WTC11 (cell line): Measurements from ENCODE around the gene MEGF10. TPM values are rescaled to one million over a fixed set of nuclear protein-coding genes. Genes with fewer than 3 reads are reported as not detected.

Experiments
- ATAC-seq: fragments of 200-7000 bp; cut with Tn5 transposase; 2 replicates; pipeline ENCODE4 v1.10.0; 2021; ENCODE audit warnings: mild to moderate bottlenecking, moderate library complexity
- CTCF ChIA-PET: fragments of 300-600 bp; sonication (Branson Sonifier 250); formaldehyde crosslinking; loops from one replicate; lab custom pipeline; 2021; ENCODE audit warnings: antibody characterized with exemption; lab: Charles Lee
- POLR2A ChIA-PET: fragments of 350-600 bp; sonication (Branson Sonifier 250); formaldehyde crosslinking; loops from one replicate; lab custom pipeline; 2021; ENCODE audit warnings: antibody characterized with exemption; lab: Charles Lee
- DNase-seq: peaks from one replicate; pipeline ENCODE4 v3.0.0; 2021; ENCODE audit warnings: low spot score
- H3K27ac Mint-ChIP-seq: 2 replicates; pipeline ENCODE4 v1.8.0; 2021; ENCODE audit warnings: mixed read lengths
- H3K27me3 Mint-ChIP-seq: 2 replicates; pipeline ENCODE4 v1.8.0; 2021; ENCODE audit warnings: low read depth, mild to moderate bottlenecking, moderate library complexity, mixed read lengths
- H3K36me3 Mint-ChIP-seq: 2 replicates; pipeline ENCODE4 v1.8.0; 2021; ENCODE audit warnings: mixed read lengths
- H3K4me1 Mint-ChIP-seq: 2 replicates; pipeline ENCODE4 v1.8.0; 2022; ENCODE audit warnings: mixed read lengths
- H3K4me3 Mint-ChIP-seq: 2 replicates; pipeline ENCODE4 v1.8.0; 2021; ENCODE audit warnings: mild to moderate bottlenecking, moderate library complexity, mixed read lengths
- H3K9me3 Mint-ChIP-seq: 2 replicates; pipeline ENCODE4 v1.8.0; 2021; ENCODE audit warnings: mixed read lengths
- EMX1 ChIP-seq: fragments of 250-450 bp; sonication (Bioruptor Pico); IDR thresholded peaks from 2 replicates; pipeline ENCODE4 v1.8.0; 2021; ENCODE audit warnings: mild to moderate bottlenecking
- JAZF1 ChIP-seq: fragments of 250-450 bp; sonication (Bioruptor Pico); IDR thresholded peaks from 2 replicates; pipeline ENCODE4 v1.9.0; 2021; ENCODE audit warnings: moderate library complexity, mild to moderate bottlenecking, inconsistent platforms
- RORB ChIP-seq: fragments of 250-450 bp; sonication (Bioruptor Pico); IDR thresholded peaks from 2 replicates; pipeline ENCODE4 v1.9.0; 2021; ENCODE audit warnings: mild to moderate bottlenecking
- SOX15 ChIP-seq: fragments of 250-450 bp; sonication (Bioruptor Pico); IDR thresholded peaks from 2 replicates; pipeline ENCODE4 v1.9.0; 2021; ENCODE audit warnings: mild to moderate bottlenecking
- TCF7 ChIP-seq: sonication (generic); formaldehyde crosslinking; IDR thresholded peaks from 2 replicates; pipeline ENCODE4 v1.8.0; 2022; ENCODE audit warnings: mild to moderate bottlenecking, low read depth, missing genetic modification reagents, moderate library complexity
- TP53 ChIP-seq: sonication (generic); formaldehyde crosslinking; IDR thresholded peaks from 2 replicates; pipeline ENCODE4 v1.8.1; 2023; ENCODE audit warnings: mild to moderate bottlenecking, missing genetic modification reagents
- ZNF232 ChIP-seq: sonication (generic); formaldehyde crosslinking; IDR thresholded peaks from 2 replicates; pipeline ENCODE4 v1.8.0; 2022; ENCODE audit warnings: mild to moderate bottlenecking, missing genetic modification reagents
- ZNF396 ChIP-seq: fragments of 250-450 bp; sonication (Bioruptor Pico); IDR thresholded peaks from 2 replicates; pipeline ENCODE4 v1.8.0; 2021; ENCODE audit warnings: mild to moderate bottlenecking, moderate library complexity, borderline replicate concordance
- ZNF416 ChIP-seq: fragments of 250-450 bp; sonication (Bioruptor Pico); IDR thresholded peaks from 2 replicates; pipeline ENCODE4 v1.9.0; 2021; ENCODE audit warnings: mild to moderate bottlenecking, inconsistent platforms
- total RNA-seq: library from RNA; stranded (reverse); gene quantifications from 3 replicates; pipeline ENCODE4 v1.2.3, GENCODE V29; 2021
- TF ChIP-seq, protein P1 (sequence below): sonication (generic); formaldehyde crosslinking; IDR thresholded peaks from 2 replicates; pipeline ENCODE4 v1.8.0; 2022; ENCODE audit warnings: missing genetic modification reagents
- TF ChIP-seq, protein P2 (sequence below): sonication (generic); formaldehyde crosslinking; IDR thresholded peaks from 2 replicates; pipeline ENCODE4 v1.8.0; 2022; ENCODE audit warnings: mild to moderate bottlenecking, missing genetic modification reagents
- TF ChIP-seq, protein P3 (sequence below): sonication (generic); formaldehyde crosslinking; IDR thresholded peaks from 2 replicates; pipeline ENCODE4 v1.8.1; 2023; ENCODE audit warnings: mild to moderate bottlenecking, missing genetic modification reagents, moderate library complexity

The MEGF10 gene
- total RNA-seq, 1 experiment from 2014 or later, result 24.5 TPM

DNA sequence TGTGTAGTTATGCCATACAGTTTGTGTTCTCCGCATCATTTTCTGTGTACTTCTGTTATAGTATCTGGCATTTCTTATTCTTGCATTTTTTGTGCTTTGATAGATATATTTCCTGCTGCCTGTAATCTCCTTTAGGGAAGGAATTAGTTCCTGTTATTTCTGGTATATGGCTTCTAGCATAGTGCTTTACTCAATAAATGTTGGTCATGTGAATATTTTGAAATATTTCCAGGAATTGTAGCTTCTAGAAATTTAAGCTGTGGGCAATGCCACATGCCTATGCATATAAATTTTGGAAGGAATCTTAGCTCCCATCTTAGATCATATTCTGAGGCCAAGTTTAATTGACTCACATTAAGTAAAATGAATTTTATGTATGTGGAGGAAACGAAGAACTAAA lies 215.3 kb downstream of the MEGF10 start:
- ATAC-seq (no peak), DNase-seq (no peak)
- no peak for TF ChIP-seq TCF7 (CRISPR knock-in tag)
- no peak for TF ChIP-seq EMX1 (CRISPR knock-in tag)
- TF ChIP-seq, protein P1, sequence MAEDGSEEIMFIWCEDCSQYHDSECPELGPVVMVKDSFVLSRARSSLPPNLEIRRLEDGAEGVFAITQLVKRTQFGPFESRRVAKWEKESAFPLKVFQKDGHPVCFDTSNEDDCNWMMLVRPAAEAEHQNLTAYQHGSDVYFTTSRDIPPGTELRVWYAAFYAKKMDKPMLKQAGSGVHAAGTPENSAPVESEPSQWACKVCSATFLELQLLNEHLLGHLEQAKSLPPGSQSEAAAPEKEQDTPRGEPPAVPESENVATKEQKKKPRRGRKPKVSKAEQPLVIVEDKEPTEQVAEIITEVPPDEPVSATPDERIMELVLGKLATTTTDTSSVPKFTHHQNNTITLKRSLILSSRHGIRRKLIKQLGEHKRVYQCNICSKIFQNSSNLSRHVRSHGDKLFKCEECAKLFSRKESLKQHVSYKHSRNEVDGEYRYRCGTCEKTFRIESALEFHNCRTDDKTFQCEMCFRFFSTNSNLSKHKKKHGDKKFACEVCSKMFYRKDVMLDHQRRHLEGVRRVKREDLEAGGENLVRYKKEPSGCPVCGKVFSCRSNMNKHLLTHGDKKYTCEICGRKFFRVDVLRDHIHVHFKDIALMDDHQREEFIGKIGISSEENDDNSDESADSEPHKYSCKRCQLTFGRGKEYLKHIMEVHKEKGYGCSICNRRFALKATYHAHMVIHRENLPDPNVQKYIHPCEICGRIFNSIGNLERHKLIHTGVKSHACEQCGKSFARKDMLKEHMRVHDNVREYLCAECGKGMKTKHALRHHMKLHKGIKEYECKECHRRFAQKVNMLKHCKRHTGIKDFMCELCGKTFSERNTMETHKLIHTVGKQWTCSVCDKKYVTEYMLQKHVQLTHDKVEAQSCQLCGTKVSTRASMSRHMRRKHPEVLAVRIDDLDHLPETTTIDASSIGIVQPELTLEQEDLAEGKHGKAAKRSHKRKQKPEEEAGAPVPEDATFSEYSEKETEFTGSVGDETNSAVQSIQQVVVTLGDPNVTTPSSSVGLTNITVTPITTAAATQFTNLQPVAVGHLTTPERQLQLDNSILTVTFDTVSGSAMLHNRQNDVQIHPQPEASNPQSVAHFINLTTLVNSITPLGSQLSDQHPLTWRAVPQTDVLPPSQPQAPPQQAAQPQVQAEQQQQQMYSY (CRISPR knock-in tag), result no peak
- TF ChIP-seq ZNF396 (CRISPR knock-in tag), result no peak
- TF ChIP-seq ZNF416 (CRISPR knock-in tag), result no peak
- TF ChIP-seq TP53 (CRISPR knock-in tag), result no peak
- no peaks in the 10 kb centered on the region for H3K27me3 Mint-ChIP-seq
- ChIA-PET CTCF (interaction anchor here (2.2 kb wide), 1 partner anchor 13 kb away, joined by 11 read pairs; no protein-coding TSS in a partner anchor), POLR2A (no interaction called here)
- no peak overlapping the region for H3K27ac Mint-ChIP-seq
- no peak overlapping the region for H3K4me3 Mint-ChIP-seq
- no peaks in the 10 kb centered on the region for H3K36me3 Mint-ChIP-seq
- H3K9me3 Mint-ChIP-seq, result no peaks in the 10 kb centered on the region
- peaks cover 10% of the 10 kb centered on the region for H3K4me1 Mint-ChIP-seq

DNA sequence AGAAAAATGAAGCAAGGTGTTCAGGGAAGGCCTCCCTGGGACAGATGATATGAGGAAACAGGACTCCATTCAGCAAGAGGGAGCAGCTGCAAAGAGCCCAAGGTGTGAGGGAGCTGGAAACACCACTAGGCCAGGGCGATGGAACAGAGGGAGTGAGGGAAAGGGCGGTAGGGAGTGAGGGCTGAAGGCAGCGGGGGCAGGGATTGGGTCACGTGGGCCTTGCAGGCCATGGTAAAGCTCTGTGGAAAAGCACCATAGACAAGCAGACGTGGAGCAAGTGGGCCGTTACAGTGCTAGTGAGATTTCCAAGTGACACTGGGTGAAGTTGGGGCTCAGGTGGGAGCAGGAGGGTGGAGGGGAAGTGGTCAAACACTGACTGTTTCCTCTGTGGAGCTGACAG lies 216.0 kb downstream of the MEGF10 start:
- peaks cover 10% of the 10 kb centered on the region for H3K4me1 Mint-ChIP-seq
- TF ChIP-seq, protein P2, sequence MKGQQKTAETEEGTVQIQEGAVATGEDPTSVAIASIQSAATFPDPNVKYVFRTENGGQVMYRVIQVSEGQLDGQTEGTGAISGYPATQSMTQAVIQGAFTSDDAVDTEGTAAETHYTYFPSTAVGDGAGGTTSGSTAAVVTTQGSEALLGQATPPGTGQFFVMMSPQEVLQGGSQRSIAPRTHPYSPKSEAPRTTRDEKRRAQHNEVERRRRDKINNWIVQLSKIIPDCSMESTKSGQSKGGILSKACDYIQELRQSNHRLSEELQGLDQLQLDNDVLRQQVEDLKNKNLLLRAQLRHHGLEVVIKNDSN (CRISPR knock-in tag), result peak; percentile 76; the same call in 1 of the 2 replicates
- TF ChIP-seq, protein P3, sequence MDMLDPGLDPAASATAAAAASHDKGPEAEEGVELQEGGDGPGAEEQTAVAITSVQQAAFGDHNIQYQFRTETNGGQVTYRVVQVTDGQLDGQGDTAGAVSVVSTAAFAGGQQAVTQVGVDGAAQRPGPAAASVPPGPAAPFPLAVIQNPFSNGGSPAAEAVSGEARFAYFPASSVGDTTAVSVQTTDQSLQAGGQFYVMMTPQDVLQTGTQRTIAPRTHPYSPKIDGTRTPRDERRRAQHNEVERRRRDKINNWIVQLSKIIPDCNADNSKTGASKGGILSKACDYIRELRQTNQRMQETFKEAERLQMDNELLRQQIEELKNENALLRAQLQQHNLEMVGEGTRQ (CRISPR knock-in tag), result peak; percentile 78
- TF ChIP-seq RORB (CRISPR knock-in tag), result no peak
- DNase-seq (peak; percentile 13), ATAC-seq (peak; percentile 68)
- H3K27ac Mint-ChIP-seq, result no peak overlapping the region
- H3K9me3 Mint-ChIP-seq, result no peaks in the 10 kb centered on the region
- ChIA-PET POLR2A (interaction anchor here (1.1 kb wide), 1 partner anchor 476 kb away, joined by 3 read pairs; no protein-coding TSS in a partner anchor), CTCF (interaction anchor here (2.2 kb wide), 1 partner anchor 14 kb away, joined by 11 read pairs; no protein-coding TSS in a partner anchor)
- no peaks in the 10 kb centered on the region for H3K27me3 Mint-ChIP-seq
- no peaks in the 10 kb centered on the region for H3K36me3 Mint-ChIP-seq
- no peak overlapping the region for H3K4me3 Mint-ChIP-seq

GRCh38 chr5:127508644-127509373 lies 218.2 kb downstream of the MEGF10 start:
- POLR2A ChIA-PET, result no interaction called here
- ATAC-seq, result no peak
- H3K9me3 Mint-ChIP-seq, result no peaks in the 10 kb centered on the region
- TF ChIP-seq SOX15 (no peak), JAZF1 (no peak), ZNF232 (CRISPR knock-in tag) (no peak)
- CTCF ChIA-PET, result no interaction called here
- no peak overlapping the region for H3K4me3 Mint-ChIP-seq
- H3K4me1 Mint-ChIP-seq, result peaks cover 10% of the 10 kb centered on the region
- H3K27ac Mint-ChIP-seq, result no peak overlapping the region
- DNase-seq, result no peak
- H3K36me3 Mint-ChIP-seq, result no peaks in the 10 kb centered on the region
- no peaks in the 10 kb centered on the region for H3K27me3 Mint-ChIP-seq

Other genes starting within 250 kb of the MEGF10 start
- 3.1 to 4.1 TPM (median 3.4 TPM) in 3 replicates for gene C5orf63, start 217.3 kb upstream of the MEGF10 start, total RNA-seq
- 58.7 to 77.9 TPM (median 61.7 TPM) in 3 replicates for gene PRRC1, start 226.8 kb downstream of the MEGF10 start, total RNA-seq